ENCODE measurements around the gene PRDM16. TPM values are rescaled to one million over a fixed set of nuclear protein-coding genes. Genes with fewer than 3 reads are reported as not detected.

Gene PRDM16
- total and polyA plus RNA-seq, 2 donors (not counting 1 experiment from before 2014, with no cell fraction given): 0.03 to 0.12 TPM

DNA sequence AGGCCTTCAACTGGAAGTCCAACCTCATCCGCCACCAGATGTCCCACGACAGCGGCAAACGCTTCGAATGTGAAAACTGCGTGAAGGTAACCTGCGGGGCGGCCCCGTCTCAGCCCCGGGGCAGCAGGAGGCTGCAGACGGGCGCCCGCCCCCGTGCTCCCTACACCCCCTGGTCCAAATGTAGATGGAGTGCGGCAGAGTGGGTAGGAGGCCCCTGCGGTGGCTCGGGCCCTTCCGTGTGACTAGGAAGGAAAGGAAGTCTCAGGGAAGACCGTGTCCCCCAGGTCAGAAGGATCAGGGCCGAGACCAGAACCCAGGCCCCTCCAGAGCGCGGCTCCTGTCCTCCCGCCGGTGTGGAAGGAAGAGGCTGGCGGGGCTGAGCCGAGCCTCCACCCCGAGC, 335.8 kb downstream of the PRDM16 start:
- WGBS (ENCODE audit: insufficient coverage): 94% methylated on average over 22 of the region's 27 CpGs
- POLR2A ChIA-PET: no interaction called here

DNA sequence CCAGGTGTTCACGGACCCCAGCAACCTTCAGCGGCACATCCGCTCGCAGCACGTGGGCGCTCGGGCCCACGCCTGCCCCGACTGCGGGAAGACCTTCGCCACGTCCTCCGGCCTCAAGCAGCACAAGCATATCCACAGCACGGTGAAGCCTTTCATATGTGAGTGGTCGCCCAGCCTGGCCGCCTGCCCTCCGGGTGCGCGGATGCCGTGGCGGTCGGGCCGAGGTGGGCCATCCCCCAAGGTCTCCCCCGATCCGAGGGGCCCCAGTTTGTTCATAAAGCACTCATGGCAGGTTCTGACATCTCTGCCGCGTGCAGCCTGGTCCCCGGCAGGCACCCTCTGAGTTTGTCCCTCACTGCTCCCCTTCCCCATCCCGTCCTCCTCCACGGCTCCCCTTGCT, 336.5 kb downstream of the PRDM16 start:
- Mint-ChIP-seq H3K27me3 (no peaks in the 10 kb centered on the region), H3K4me1 (no peaks in the 10 kb centered on the region), H3K4me3 (no peak overlapping the region), H3K27ac (no peak overlapping the region), H3K9me3 (ENCODE audit: insufficient read depth) (no peaks in the 10 kb centered on the region)
- ChIA-PET CTCF (no interaction called here), POLR2A (no interaction called here)
- ATAC-seq (ENCODE audit: low read depth) (no peak), DNase-seq (no peak)
- Histone ChIP-seq H3K27me3 (replicated peaks in 1 of 4; ENCODE audit: control extremely low read depth in 1 of 4, control insufficient read depth in 3 of 4, insufficient read depth in 4 of 4, low read length in 3 of 4) (no peaks in the 10 kb centered on the region), H3K9me3 (ENCODE audit: control extremely low read depth in 1 of 3, control insufficient read depth in 2 of 3, insufficient read depth in 1 of 3, low read length in 2 of 3) (peaks cover 0 to 14% (median 0%) of the 10 kb centered on the region in 3 donors), H3K4me3 (ENCODE audit: control extremely low read depth in 1 of 5, extremely low read depth in 1 of 5, insufficient read depth in 1 of 5, low read depth in 2 of 5, low read length in 4 of 5) (no peak overlapping the region), H3K4me2 (replicated peaks; ENCODE audit: low read depth, low read length, poor library complexity, severe bottlenecking) (no peak overlapping the region), H3K36me3 (replicated peaks in 1 of 2; ENCODE audit: control extremely low read depth in 1 of 2, control insufficient read depth in 1 of 2, extremely low read depth in 1 of 2, insufficient read depth in 2 of 2, low read length in 1 of 2) (no peaks in the 10 kb centered on the region), H3K79me2 (ENCODE audit: control insufficient read depth, insufficient read depth, low read length) (no peaks in the 10 kb centered on the region), H3K27ac (ENCODE audit: low read length in 2 of 2) (no peak overlapping the region), H3K4me1 (ENCODE audit: control insufficient read depth in 2 of 2, insufficient read depth in 2 of 2, low read length in 2 of 2) (no peaks in the 10 kb centered on the region), H3K9ac (ENCODE audit: low read length) (no peak overlapping the region), H2AFZ (ENCODE audit: insufficient read depth, low read depth, low read length, poor library complexity, severe bottlenecking) (no peak overlapping the region), H4K20me1 (ENCODE audit: control insufficient read depth, insufficient read depth, low read length, poor library complexity, severe bottlenecking) (no peaks in the 10 kb centered on the region)
- intact Hi-C loops (cut with micrococcal nuclease): no loop called here
- no peak for TF ChIP-seq EZH2 (IDR thresholded peaks at IDR 0.05; ENCODE audit: borderline replicate concordance, insufficient read depth, low read depth, low read length, poor library complexity, severe bottlenecking)
- TF ChIP-seq, protein P1, sequence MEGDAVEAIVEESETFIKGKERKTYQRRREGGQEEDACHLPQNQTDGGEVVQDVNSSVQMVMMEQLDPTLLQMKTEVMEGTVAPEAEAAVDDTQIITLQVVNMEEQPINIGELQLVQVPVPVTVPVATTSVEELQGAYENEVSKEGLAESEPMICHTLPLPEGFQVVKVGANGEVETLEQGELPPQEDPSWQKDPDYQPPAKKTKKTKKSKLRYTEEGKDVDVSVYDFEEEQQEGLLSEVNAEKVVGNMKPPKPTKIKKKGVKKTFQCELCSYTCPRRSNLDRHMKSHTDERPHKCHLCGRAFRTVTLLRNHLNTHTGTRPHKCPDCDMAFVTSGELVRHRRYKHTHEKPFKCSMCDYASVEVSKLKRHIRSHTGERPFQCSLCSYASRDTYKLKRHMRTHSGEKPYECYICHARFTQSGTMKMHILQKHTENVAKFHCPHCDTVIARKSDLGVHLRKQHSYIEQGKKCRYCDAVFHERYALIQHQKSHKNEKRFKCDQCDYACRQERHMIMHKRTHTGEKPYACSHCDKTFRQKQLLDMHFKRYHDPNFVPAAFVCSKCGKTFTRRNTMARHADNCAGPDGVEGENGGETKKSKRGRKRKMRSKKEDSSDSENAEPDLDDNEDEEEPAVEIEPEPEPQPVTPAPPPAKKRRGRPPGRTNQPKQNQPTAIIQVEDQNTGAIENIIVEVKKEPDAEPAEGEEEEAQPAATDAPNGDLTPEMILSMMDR (IDR thresholded peaks at IDR 0.05): no peak
- 95% methylated on average over 28 of the region's 30 CpGs for WGBS (ENCODE audit: insufficient coverage)

More for the DNA sequence above, 335.8 kb downstream of the PRDM16 start:
- H3K4me3 ChIP-seq (ENCODE audit: control extremely low read depth in 1 of 5, extremely low read depth in 1 of 5, insufficient read depth in 1 of 5, low read depth in 2 of 5, low read length in 4 of 5): no peak overlapping the region
- DNase-seq (no peak), ATAC-seq (ENCODE audit: low read depth) (no peak)
- Mint-ChIP-seq H3K27ac (no peak overlapping the region), H3K9me3 (ENCODE audit: insufficient read depth) (no peaks in the 10 kb centered on the region), H3K4me1 (no peaks in the 10 kb centered on the region), H3K27me3 (no peaks in the 10 kb centered on the region), H3K4me3 (no peak overlapping the region)
- no peaks in the 10 kb centered on the region for H3K27me3 ChIP-seq (replicated peaks in 1 of 4; ENCODE audit: control extremely low read depth in 1 of 4, control insufficient read depth in 3 of 4, insufficient read depth in 4 of 4, low read length in 3 of 4)
- no peak overlapping the region for H2AFZ ChIP-seq (ENCODE audit: insufficient read depth, low read depth, low read length, poor library complexity, severe bottlenecking)
- H3K4me1 ChIP-seq (ENCODE audit: control insufficient read depth in 2 of 2, insufficient read depth in 2 of 2, low read length in 2 of 2): no peaks in the 10 kb centered on the region
- H3K9ac ChIP-seq (ENCODE audit: low read length): no peak overlapping the region
- no peak overlapping the region for H3K27ac ChIP-seq (ENCODE audit: low read length in 2 of 2)
- TF ChIP-seq, protein P1 (IDR thresholded peaks at IDR 0.05): no peak
- no peak for TF ChIP-seq EZH2 (IDR thresholded peaks at IDR 0.05; ENCODE audit: borderline replicate concordance, insufficient read depth, low read depth, low read length, poor library complexity, severe bottlenecking)
- no peaks in the 10 kb centered on the region for H3K36me3 ChIP-seq (replicated peaks in 1 of 2; ENCODE audit: control extremely low read depth in 1 of 2, control insufficient read depth in 1 of 2, extremely low read depth in 1 of 2, insufficient read depth in 2 of 2, low read length in 1 of 2)
- H3K4me2 ChIP-seq (replicated peaks; ENCODE audit: low read depth, low read length, poor library complexity, severe bottlenecking): no peak overlapping the region
- peaks cover 0 to 14% (median 0%) of the 10 kb centered on the region in 3 donors for H3K9me3 ChIP-seq (ENCODE audit: control extremely low read depth in 1 of 3, control insufficient read depth in 2 of 3, insufficient read depth in 1 of 3, low read length in 2 of 3)
- no peaks in the 10 kb centered on the region for H3K79me2 ChIP-seq (ENCODE audit: control insufficient read depth, insufficient read depth, low read length)
- intact Hi-C loops (cut with micrococcal nuclease): no loop called here
- CTCF ChIA-PET: no interaction called here
- H4K20me1 ChIP-seq (ENCODE audit: control insufficient read depth, insufficient read depth, low read length, poor library complexity, severe bottlenecking): no peaks in the 10 kb centered on the region
